Measurements from ENCODE around the gene USP34. TPM values are rescaled to one million over a fixed set of nuclear protein-coding genes. Genes with fewer than 3 reads are reported as not detected.

Gene USP34
- total and polyA plus RNA-seq, 2 of the 4 experiments (the other 2 are of a cell fraction): 34.7 to 128 TPM

GRCh38 chr2:61268249-61268648 is 202.6 kb downstream of the USP34 start:
- Histone ChIP-seq H2AK5ac (ENCODE audit: low read depth, low read length) (no peak overlapping the region), H3K79me1 (ENCODE audit: low read depth in 1 of 2, low read length in 2 of 2) (peaks cover 7 to 27% of the 10 kb centered on the region in 2 experiments; a peak in 2 of 4 replicates), H3K27ac (ENCODE audit: insufficient read depth, low read length) (no peak overlapping the region), H3K4me3 (ENCODE audit: insufficient read depth, low read depth, low read length) (no peak overlapping the region), H4K91ac (ENCODE audit: insufficient read depth, low read depth, low read length) (no peak overlapping the region), H3K56ac (ENCODE audit: extremely low read depth, insufficient read depth, low read length) (no peak overlapping the region), H2BK5ac (ENCODE audit: low read depth, low read length, poor library complexity, severe bottlenecking) (no peak overlapping the region), H3K9me3 (ENCODE audit: control insufficient read depth, insufficient read depth, low read length) (no peaks in the 10 kb centered on the region), H3K9ac (ENCODE audit: low read depth, low read length) (no peak overlapping the region), H2BK20ac (ENCODE audit: low read depth, low read length) (no peak overlapping the region), H3K4me1 (ENCODE audit: control insufficient read depth, insufficient read depth, low read length) (no peaks in the 10 kb centered on the region), H2BK120ac (ENCODE audit: low read depth, low read length) (no peak overlapping the region), H3K23ac (ENCODE audit: low read depth, low read length) (no peak overlapping the region), H3K18ac (ENCODE audit: low read depth, low read length) (no peak overlapping the region), H4K8ac (ENCODE audit: low read depth in 2 of 2, low read length in 2 of 2) (no peak overlapping the region), H2AFZ (replicated peaks; ENCODE audit: low read length, poor library complexity) (no peak overlapping the region), H3K14ac (replicated peaks; ENCODE audit: low read depth, low read length) (no peak overlapping the region), H2BK15ac (ENCODE audit: low read depth, low read length) (no peak overlapping the region), H3K4me2 (ENCODE audit: low read depth, low read length) (no peak overlapping the region), H3K4ac (ENCODE audit: low read depth, low read length) (no peak overlapping the region), H4K20me1 (ENCODE audit: insufficient read depth, low read length) (no peaks in the 10 kb centered on the region; the same call in 1 of the 2 replicates), H3K36me3 (ENCODE audit: control insufficient read depth, insufficient read depth, low read length) (peaks cover 20% of the 10 kb centered on the region), H3K9me1 (ENCODE audit: insufficient read depth, low read length) (peaks cover 5% of the 10 kb centered on the region), H2AK9ac (replicated peaks; ENCODE audit: low read depth, low read length, poor library complexity) (no peak overlapping the region), H3K27me3 (ENCODE audit: control insufficient read depth, insufficient read depth, low read length) (no peaks in the 10 kb centered on the region), H4K5ac (ENCODE audit: low read depth, low read length) (no peak overlapping the region)
- DNase-seq: no peak
- WGBS, 2 experiments (ENCODE audit: extremely low coverage in 2 of 2, insufficient read length in 1 of 2): no CpG with 5 or more reads among the region's 4 CpGs
- POLR2A ChIA-PET (ENCODE audit: unreplicated experiment): no interaction called here
- BruUV-seq (replicated peaks): no TSS peak
- in situ Hi-C loops (cut with MboI; ENCODE audit: low sequenced_read_pairs) (no loop called here), intact Hi-C loops (cut with micrococcal nuclease) (no loop called here), dilution Hi-C loops (cut with HindIII; ENCODE audit: low sequenced_read_pairs, unreplicated experiment) (no loop called here)
- no peak for ATAC-seq (ENCODE audit: low read depth)
- CTCF ChIA-PET: no interaction called here
- TF ChIP-seq POLR2A (IDR thresholded peaks at IDR 0.05; ENCODE audit: low read depth, low read length) (no peak), ELK1 (IDR thresholded peaks at IDR 0.05; ENCODE audit: borderline replicate concordance, low read depth, low read length) (no peak), MXI1 (IDR thresholded peaks at IDR 0.05; ENCODE audit: borderline replicate concordance, low read depth, low read length) (no peak), FOS (IDR thresholded peaks at IDR 0.05; ENCODE audit: low read depth, low read length) (no peak), CTCF (conservative IDR thresholded peaks at IDR 0.05; ENCODE audit: low read depth, low read length) (no peak), NFE2L2 (IDR thresholded peaks at IDR 0.05; ENCODE audit: low read depth, low read length) (no peak), CHD1 (IDR thresholded peaks at IDR 0.05; ENCODE audit: low read depth, low read length) (no peak), USF2 (IDR thresholded peaks at IDR 0.05; ENCODE audit: low read depth, low read length) (no peak), MAFK (IDR thresholded peaks at IDR 0.05; ENCODE audit: low read depth, low read length) (no peak)

All from IMR-90 (cell line).